Activated naive CD8-positive, alpha-beta T cell treated with anti-CD3 and anti-CD28 coated beads for 36 hours (primary cell): ENCODE data around the gene PARP1. TPM values are rescaled to one million over a fixed set of nuclear protein-coding genes. Genes with fewer than 3 reads are reported as not detected.
A peak's percentile ranks its signal among the peaks of the same experiment; 100 is the strongest.

ENCODE experiments used
- DNase-seq: peaks from one replicate; pipeline ENCODE4 v3.0.0; 2021
- H3K27ac Mint-ChIP-seq: one replicate; pipeline ENCODE4 v1.8.0; 2022; ENCODE audit warnings: mild to moderate bottlenecking, moderate library complexity, mixed read lengths
- H3K27me3 Mint-ChIP-seq: one replicate; pipeline ENCODE4 v1.8.0; 2022; ENCODE audit warnings: mild to moderate bottlenecking, mixed read lengths
- H3K36me3 Mint-ChIP-seq: one replicate; pipeline ENCODE4 v1.8.0; 2021; ENCODE audit warnings: mild to moderate bottlenecking, mixed read lengths
- H3K4me1 Mint-ChIP-seq: one replicate; pipeline ENCODE4 v1.8.0; 2021; ENCODE audit warnings: mixed read lengths
- H3K4me3 Mint-ChIP-seq: one replicate; pipeline ENCODE4 v1.8.0; 2022; ENCODE audit warnings: mild to moderate bottlenecking, moderate library complexity, mixed read lengths
- H3K9me3 Mint-ChIP-seq: one replicate; pipeline ENCODE4 v1.8.0; 2022; ENCODE audit warnings: mixed read lengths
- total RNA-seq, 2 experiments: library from RNA; stranded (reverse); gene quantifications; one replicate each; pipeline ENCODE4 v1.2.3, GENCODE V29; 2021

PARP1 gene
- total RNA-seq, 2 experiments from 2014 or later: 226 to 228 TPM

- Mint-ChIP-seq H3K4me3 (no peak overlapping the region), H3K27me3 (no peaks in the 10 kb centered on the region), H3K4me1 (no peaks in the 10 kb centered on the region), H3K27ac (no peak overlapping the region), H3K9me3 (no peaks in the 10 kb centered on the region), H3K36me3 (peaks cover 29% of the 10 kb centered on the region)
- DNase-seq: no peak
Measured at GRCh38 chr1:226363801-226364513, 43.9 kb downstream of the PARP1 start.

GRCh38 chr1:226362891-226363447 lies 44.9 kb downstream of the PARP1 start:
- no peak overlapping the region for H3K4me3 Mint-ChIP-seq
- no peak for DNase-seq
- no peaks in the 10 kb centered on the region for H3K27me3 Mint-ChIP-seq
- H3K36me3 Mint-ChIP-seq: peaks cover 30% of the 10 kb centered on the region
- H3K9me3 Mint-ChIP-seq: no peaks in the 10 kb centered on the region
- no peak overlapping the region for H3K27ac Mint-ChIP-seq
- no peaks in the 10 kb centered on the region for H3K4me1 Mint-ChIP-seq

GRCh38 chr1:226362361-226362760 lies 45.5 kb downstream of the PARP1 start:
- Mint-ChIP-seq H3K27ac (no peak overlapping the region), H3K4me1 (no peaks in the 10 kb centered on the region), H3K27me3 (no peaks in the 10 kb centered on the region), H3K4me3 (no peak overlapping the region), H3K36me3 (peaks cover 30% of the 10 kb centered on the region), H3K9me3 (no peaks in the 10 kb centered on the region)
- no peak for DNase-seq

- peaks cover 26% of the 10 kb centered on the region for H3K36me3 Mint-ChIP-seq
Measured at GRCh38 chr1:226360106-226360746, 47.7 kb downstream of the PARP1 start.

GRCh38 chr1:226357416-226357815 lies 50.5 kb downstream of the PARP1 start:
- H3K9me3 Mint-ChIP-seq: no peaks in the 10 kb centered on the region
- no peaks in the 10 kb centered on the region for H3K27me3 Mint-ChIP-seq
- H3K36me3 Mint-ChIP-seq: peaks cover 18% of the 10 kb centered on the region
- H3K27ac Mint-ChIP-seq: no peak overlapping the region
- H3K4me3 Mint-ChIP-seq: no peak overlapping the region
- DNase-seq: no peak
- H3K4me1 Mint-ChIP-seq: no peaks in the 10 kb centered on the region

More at GRCh38 chr1:226360106-226360746, 47.7 kb downstream of the PARP1 start:
- no peaks in the 10 kb centered on the region for H3K9me3 Mint-ChIP-seq
- no peaks in the 10 kb centered on the region for H3K27me3 Mint-ChIP-seq
- no peak overlapping the region for H3K27ac Mint-ChIP-seq
- no peak for DNase-seq
- no peak overlapping the region for H3K4me3 Mint-ChIP-seq
- no peaks in the 10 kb centered on the region for H3K4me1 Mint-ChIP-seq

GRCh38 chr1:226355669-226356551 lies 52.0 kb downstream of the PARP1 start:
- peak overlapping the region; percentile 32 for H3K27ac Mint-ChIP-seq

GRCh38 chr1:226355016-226355415 lies 52.9 kb downstream of the PARP1 start:
- no peaks in the 10 kb centered on the region for H3K27me3 Mint-ChIP-seq
- H3K36me3 Mint-ChIP-seq: peaks cover 7% of the 10 kb centered on the region

More at GRCh38 chr1:226355669-226356551, 52.0 kb downstream of the PARP1 start:
- Mint-ChIP-seq H3K36me3 (peaks cover 7% of the 10 kb centered on the region), H3K27me3 (no peaks in the 10 kb centered on the region), H3K4me3 (no peak overlapping the region), H3K9me3 (no peaks in the 10 kb centered on the region), H3K4me1 (no peaks in the 10 kb centered on the region)
- no peak for DNase-seq

GRCh38 chr1:226353698-226354525 lies 54.0 kb downstream of the PARP1 start:
- H3K36me3 Mint-ChIP-seq: peaks cover under 1% of the 10 kb centered on the region
- H3K4me3 Mint-ChIP-seq: no peak overlapping the region
- DNase-seq: no peak
- peaks cover 3% of the 10 kb centered on the region for H3K4me1 Mint-ChIP-seq
- no peaks in the 10 kb centered on the region for H3K9me3 Mint-ChIP-seq
- H3K27ac Mint-ChIP-seq: no peak overlapping the region
- H3K27me3 Mint-ChIP-seq: no peaks in the 10 kb centered on the region

More at GRCh38 chr1:226355016-226355415, 52.9 kb downstream of the PARP1 start:
- Mint-ChIP-seq H3K4me1 (peaks cover 1% of the 10 kb centered on the region), H3K27ac (no peak overlapping the region), H3K4me3 (no peak overlapping the region), H3K9me3 (no peaks in the 10 kb centered on the region)
- no peak for DNase-seq

GRCh38 chr1:226351709-226352108 lies 56.2 kb downstream of the PARP1 start:
- no peak for DNase-seq

GRCh38 chr1:226350519-226350865 lies 57.4 kb downstream of the PARP1 start:
- Mint-ChIP-seq H3K36me3 (no peaks in the 10 kb centered on the region), H3K4me1 (peaks cover 3% of the 10 kb centered on the region), H3K27ac (no peak overlapping the region), H3K9me3 (no peaks in the 10 kb centered on the region), H3K27me3 (no peaks in the 10 kb centered on the region), H3K4me3 (no peak overlapping the region)
- DNase-seq: no peak

More at GRCh38 chr1:226351709-226352108, 56.2 kb downstream of the PARP1 start:
- no peaks in the 10 kb centered on the region for H3K9me3 Mint-ChIP-seq
- no peaks in the 10 kb centered on the region for H3K27me3 Mint-ChIP-seq
- no peaks in the 10 kb centered on the region for H3K36me3 Mint-ChIP-seq
- peaks cover 3% of the 10 kb centered on the region for H3K4me1 Mint-ChIP-seq
- H3K4me3 Mint-ChIP-seq: no peak overlapping the region
- no peak overlapping the region for H3K27ac Mint-ChIP-seq

- H3K9me3 Mint-ChIP-seq: no peaks in the 10 kb centered on the region
- H3K27me3 Mint-ChIP-seq: no peaks in the 10 kb centered on the region
- DNase-seq: no peak
- no peak overlapping the region for H3K27ac Mint-ChIP-seq
- no peak overlapping the region for H3K4me3 Mint-ChIP-seq
- H3K36me3 Mint-ChIP-seq: no peaks in the 10 kb centered on the region
- peaks cover 3% of the 10 kb centered on the region for H3K4me1 Mint-ChIP-seq
Measured at GRCh38 chr1:226349801-226350518, 57.9 kb downstream of the PARP1 start.

- no peaks in the 10 kb centered on the region for H3K27me3 Mint-ChIP-seq
- peaks cover 3% of the 10 kb centered on the region for H3K4me1 Mint-ChIP-seq
- DNase-seq: no peak
- H3K36me3 Mint-ChIP-seq: no peaks in the 10 kb centered on the region
- H3K9me3 Mint-ChIP-seq: no peaks in the 10 kb centered on the region
- no peak overlapping the region for H3K4me3 Mint-ChIP-seq
- no peak overlapping the region for H3K27ac Mint-ChIP-seq
Measured at GRCh38 chr1:226349081-226349480, 58.8 kb downstream of the PARP1 start.

GRCh38 chr1:226344441-226345259 lies 63.2 kb downstream of the PARP1 start:
- Mint-ChIP-seq H3K36me3 (no peaks in the 10 kb centered on the region), H3K4me3 (no peak overlapping the region), H3K27me3 (no peaks in the 10 kb centered on the region), H3K27ac (no peak overlapping the region), H3K4me1 (no peaks in the 10 kb centered on the region), H3K9me3 (peaks cover 4% of the 10 kb centered on the region)
- no peak for DNase-seq
